Measurements from ENCODE around the gene PPP6R3. TPM values are rescaled to one million over a fixed set of nuclear protein-coding genes. Genes with fewer than 3 reads are reported as not detected.

The PPP6R3 gene
- total RNA-seq, 4 donors from 2014 or later, result 238 to 334 (median 268) TPM

DNA sequence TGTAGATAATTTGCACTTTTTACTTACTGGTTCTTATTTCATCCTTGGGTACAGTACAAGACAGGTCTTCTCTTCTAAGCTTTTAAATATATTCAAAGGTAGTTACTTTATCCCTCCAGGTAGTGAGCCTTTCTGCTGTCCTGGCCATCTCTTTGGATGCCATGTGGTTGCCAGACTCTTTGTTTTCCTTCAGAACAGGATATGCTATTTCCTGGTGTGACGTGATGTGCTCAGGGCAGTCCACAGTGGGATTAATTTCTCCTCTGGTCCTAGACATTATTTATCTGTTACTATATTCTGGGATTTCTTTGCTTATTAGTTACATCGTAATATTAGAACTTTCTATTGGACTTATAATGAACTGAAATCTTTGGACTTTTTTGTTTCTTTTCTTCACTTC, 63.7 kb downstream of the PPP6R3 start:
- Histone ChIP-seq H3K27me3 (no peaks in the 10 kb centered on the region), H3K36me3 (peaks cover 9 to 19% of the 10 kb centered on the region in 2 donors), H3K9me3 (no peaks in the 10 kb centered on the region), H3K27ac (peak overlapping the region in 2 of 3 donors; percentile 48 to 65), H3K4me1 (peaks cover 40 to 45% of the 10 kb centered on the region in 2 donors), H3K4me3 (replicated peaks in 1 of 3) (no peak overlapping the region)
- no peak for DNase-seq
- intact Hi-C loops (cut with DNase I), result no loop called here
- TF ChIP-seq POLR2A (IDR thresholded peaks at IDR 0.05), result no peak
- TF ChIP-seq, protein P1, sequence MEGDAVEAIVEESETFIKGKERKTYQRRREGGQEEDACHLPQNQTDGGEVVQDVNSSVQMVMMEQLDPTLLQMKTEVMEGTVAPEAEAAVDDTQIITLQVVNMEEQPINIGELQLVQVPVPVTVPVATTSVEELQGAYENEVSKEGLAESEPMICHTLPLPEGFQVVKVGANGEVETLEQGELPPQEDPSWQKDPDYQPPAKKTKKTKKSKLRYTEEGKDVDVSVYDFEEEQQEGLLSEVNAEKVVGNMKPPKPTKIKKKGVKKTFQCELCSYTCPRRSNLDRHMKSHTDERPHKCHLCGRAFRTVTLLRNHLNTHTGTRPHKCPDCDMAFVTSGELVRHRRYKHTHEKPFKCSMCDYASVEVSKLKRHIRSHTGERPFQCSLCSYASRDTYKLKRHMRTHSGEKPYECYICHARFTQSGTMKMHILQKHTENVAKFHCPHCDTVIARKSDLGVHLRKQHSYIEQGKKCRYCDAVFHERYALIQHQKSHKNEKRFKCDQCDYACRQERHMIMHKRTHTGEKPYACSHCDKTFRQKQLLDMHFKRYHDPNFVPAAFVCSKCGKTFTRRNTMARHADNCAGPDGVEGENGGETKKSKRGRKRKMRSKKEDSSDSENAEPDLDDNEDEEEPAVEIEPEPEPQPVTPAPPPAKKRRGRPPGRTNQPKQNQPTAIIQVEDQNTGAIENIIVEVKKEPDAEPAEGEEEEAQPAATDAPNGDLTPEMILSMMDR (IDR thresholded peaks at IDR 0.05), result no peak
- 51 to 70% methylated on average over 2 of the region's 2 CpGs for WGBS, 2 donors

DNA sequence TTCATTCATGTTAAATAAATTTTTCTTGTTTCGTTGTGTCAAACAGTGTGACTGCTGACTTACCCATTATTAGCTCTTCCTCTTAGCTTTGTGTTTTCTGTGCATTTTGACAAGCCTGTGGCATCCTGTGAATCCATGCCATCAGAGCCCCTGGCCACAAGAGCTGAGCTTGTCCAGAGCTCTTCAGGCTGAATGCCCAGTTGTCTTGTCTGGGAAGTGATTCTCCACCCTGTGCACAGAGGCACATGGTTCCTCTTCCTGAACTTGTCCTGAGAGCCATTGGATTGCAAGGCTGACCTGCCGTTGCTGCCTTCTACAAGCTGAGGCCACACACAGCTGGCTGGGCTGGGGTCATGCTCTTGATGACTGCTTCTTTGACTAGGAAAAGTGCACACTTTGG, 64.1 kb downstream of the PPP6R3 start:
- Histone ChIP-seq H3K27me3 (no peaks in the 10 kb centered on the region), H3K4me1 (peaks cover 40 to 46% of the 10 kb centered on the region in 2 donors), H3K9me3 (no peaks in the 10 kb centered on the region), H3K36me3 (peaks cover 9 to 19% of the 10 kb centered on the region in 2 donors), H3K4me3 (replicated peaks in 1 of 3) (no peak overlapping the region), H3K27ac (peak overlapping the region in 2 of 3 donors; percentile 48 to 65)
- no peak for TF ChIP-seq POLR2A (IDR thresholded peaks at IDR 0.05)
- TF ChIP-seq, protein P1 (IDR thresholded peaks at IDR 0.05), result no peak
- DNase-seq, result no peak
- WGBS, 2 donors, result 53 to 71% methylated on average over 2 of the region's 2 CpGs
- intact Hi-C loops (cut with DNase I), result no loop called here

DNA sequence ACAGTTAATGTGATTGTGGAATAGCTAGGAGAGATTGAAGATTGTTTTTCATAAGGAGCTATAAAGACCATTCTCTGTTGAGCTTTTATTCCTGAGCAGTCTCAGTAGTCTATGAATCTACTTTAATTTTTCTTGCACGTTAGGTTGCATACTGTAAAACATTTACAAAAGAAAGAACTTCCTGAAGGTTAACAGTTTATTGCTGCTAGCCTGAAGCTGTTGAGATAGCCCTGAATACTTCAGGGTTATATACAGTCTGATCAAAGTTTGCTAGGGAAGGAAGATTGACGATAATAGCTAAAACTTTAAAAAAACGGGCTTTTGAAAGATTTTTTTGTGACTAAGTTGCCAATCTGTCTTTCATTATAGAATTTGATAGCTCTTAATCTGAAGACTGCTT, 64.8 kb downstream of the PPP6R3 start:
- peaks cover 40 to 46% of the 10 kb centered on the region in 2 donors for H3K4me1 ChIP-seq
- WGBS, 2 donors, result 86% methylated on average over 3 of the region's 3 CpGs
- no peak overlapping the region for H3K4me3 ChIP-seq (replicated peaks in 1 of 3)
- H3K9me3 ChIP-seq, result no peaks in the 10 kb centered on the region
- TF ChIP-seq POLR2A (IDR thresholded peaks at IDR 0.05), result no peak
- peaks cover 8 to 19% of the 10 kb centered on the region in 2 donors for H3K36me3 ChIP-seq
- H3K27me3 ChIP-seq, result no peaks in the 10 kb centered on the region
- H3K27ac ChIP-seq, result peak overlapping the region in 2 of 3 donors; percentile 50 to 65
- intact Hi-C loops (cut with DNase I), result no loop called here
- no peak for DNase-seq

DNA sequence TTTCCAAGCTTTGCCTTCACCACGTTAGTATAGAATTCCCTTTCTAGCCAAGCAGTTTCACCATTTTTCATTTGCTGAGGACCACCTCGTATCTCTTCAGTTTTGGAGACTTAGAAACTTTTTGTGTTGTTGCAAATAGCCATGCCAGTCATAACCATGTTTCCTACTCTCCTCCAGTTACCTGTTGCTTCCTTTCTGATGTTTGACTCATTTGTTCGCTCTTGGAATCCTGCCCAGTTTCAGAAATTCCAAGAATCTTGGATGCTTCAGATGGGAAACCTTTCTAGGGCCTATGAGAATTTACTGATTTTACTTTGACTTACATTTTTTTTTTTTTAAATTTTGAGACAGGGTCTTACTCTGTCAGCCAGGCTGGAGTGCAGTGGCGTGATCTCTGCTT, 65.4 kb downstream of the PPP6R3 start:
- no peaks in the 10 kb centered on the region for H3K9me3 ChIP-seq
- intact Hi-C loops (cut with DNase I), result no loop called here
- peaks cover 3 to 19% of the 10 kb centered on the region in 2 donors for H3K36me3 ChIP-seq
- H3K4me1 ChIP-seq, result peaks cover 40 to 43% of the 10 kb centered on the region in 2 donors
- no peaks in the 10 kb centered on the region for H3K27me3 ChIP-seq
- no peak overlapping the region for H3K4me3 ChIP-seq (replicated peaks in 1 of 3)
- H3K27ac ChIP-seq, result peak overlapping the region; percentile 6 to 65 (median 50)
- WGBS, 2 donors, result 68% methylated on average over 4 of the region's 4 CpGs
- no peak for TF ChIP-seq POLR2A (IDR thresholded peaks at IDR 0.05)
- TF ChIP-seq, protein P1 (IDR thresholded peaks at IDR 0.05), result no peak
- peak in 1 of 2 donors; percentile 37 for DNase-seq

DNA sequence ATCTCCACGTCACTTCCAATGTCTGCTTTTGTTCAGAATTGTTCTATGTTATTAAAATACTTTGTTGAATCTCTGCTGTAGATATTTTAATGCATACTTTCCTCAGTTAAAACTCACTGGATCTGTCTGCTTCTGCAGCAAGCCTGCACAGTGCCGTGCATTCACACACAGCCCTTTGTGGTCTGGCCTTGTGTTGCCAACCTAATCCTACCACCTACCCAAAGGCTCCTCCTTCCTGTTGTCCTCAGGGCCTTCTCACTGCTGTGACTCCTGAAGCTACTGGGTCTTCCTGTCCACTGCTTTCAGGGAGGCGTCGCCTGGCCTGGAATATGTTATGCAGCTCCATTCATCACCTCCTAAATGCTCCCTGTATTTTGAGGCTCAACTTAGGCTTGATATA, 67.0 kb downstream of the PPP6R3 start:
- Histone ChIP-seq H3K27ac (peak overlapping the region in 1 of 3 donors; percentile 65), H3K9me3 (no peaks in the 10 kb centered on the region), H3K4me3 (replicated peaks in 1 of 3) (no peak overlapping the region), H3K27me3 (no peaks in the 10 kb centered on the region), H3K4me1 (peaks cover 39 to 43% of the 10 kb centered on the region in 2 donors), H3K36me3 (peaks cover 3 to 15% of the 10 kb centered on the region in 2 donors)
- 91 to 92% methylated on average over 4 of the region's 4 CpGs for WGBS, 2 donors
- TF ChIP-seq, protein P1 (IDR thresholded peaks at IDR 0.05), result no peak
- no peak for TF ChIP-seq POLR2A (IDR thresholded peaks at IDR 0.05)
- DNase-seq, result no peak
- intact Hi-C loops (cut with DNase I), result no loop called here

Measured in thyroid gland (tissue), 4 donors.